Duodenal mucosa (tissue), 2 donors: ENCODE measurements around the gene CYSTM1.
"Not testable (repeated sequence)": the region's sequence is repeated elsewhere in the genome, so short reads cannot be mapped to it uniquely, and the experiment has no call there.

ENCODE experiments used
- H3K27ac ChIP-seq: one replicate; pipeline ENCODE4 v1.7.0; 2013; ENCODE audit warnings: low read depth, low read length
- H3K27me3 ChIP-seq, 2 donors: one replicate each; pipeline ENCODE4 v1.7.0; 2013; ENCODE audit warnings: low read length in 2 of 2, control low read depth in 1 of 2; ENCODE audit not compliant: insufficient read depth in 2 of 2, control insufficient read depth in 1 of 2
- H3K36me3 ChIP-seq, 2 donors: one replicate each; pipeline ENCODE4 v1.7.0; 2013; ENCODE audit warnings: low read length in 2 of 2, control low read depth in 1 of 2; ENCODE audit not compliant: insufficient read depth in 2 of 2, control insufficient read depth in 1 of 2
- H3K4me1 ChIP-seq, 2 donors: one replicate each; pipeline ENCODE4 v1.7.0; 2013; ENCODE audit warnings: low read length in 2 of 2, control low read depth in 1 of 2; ENCODE audit not compliant: insufficient read depth in 2 of 2, control insufficient read depth in 1 of 2
- H3K4me3 ChIP-seq, 2 donors: one replicate each; pipeline ENCODE4 v1.7.0; 2013; ENCODE audit warnings: low read length in 2 of 2, low read depth in 1 of 2
- H3K9ac ChIP-seq, 2 donors: one replicate each; pipeline ENCODE4 v1.7.0; 2013; ENCODE audit warnings: low read length in 2 of 2, low read depth in 1 of 2
- H3K9me3 ChIP-seq, 2 donors: one replicate each; pipeline ENCODE4 v1.7.0; 2013; ENCODE audit warnings: low read length in 2 of 2, control low read depth in 1 of 2; ENCODE audit not compliant: control insufficient read depth in 1 of 2

Gene CYSTM1

GRCh38 chr5:140148508-140148907 is 26.5 kb upstream of the CYSTM1 start:
- peaks cover 0 to 5% of the 10 kb centered on the region in 2 donors for H3K27me3 ChIP-seq
- H3K9ac ChIP-seq: no peak overlapping the region
- no peaks in the 10 kb centered on the region for H3K9me3 ChIP-seq
- H3K36me3 ChIP-seq: no peaks in the 10 kb centered on the region
- H3K4me3 ChIP-seq: no peak overlapping the region
- no peak overlapping the region for H3K27ac ChIP-seq
- H3K4me1 ChIP-seq: peaks cover 16 to 31% of the 10 kb centered on the region in 2 donors

- peaks cover 5 to 23% of the 10 kb centered on the region in 2 donors for H3K4me1 ChIP-seq
- H3K27ac ChIP-seq: no peak overlapping the region
- no peaks in the 10 kb centered on the region for H3K9me3 ChIP-seq
- no peaks in the 10 kb centered on the region for H3K36me3 ChIP-seq
- no peak overlapping the region for H3K4me3 ChIP-seq
- peaks cover 0 to 5% of the 10 kb centered on the region in 2 donors for H3K27me3 ChIP-seq
- H3K9ac ChIP-seq: no peak overlapping the region
Measured at GRCh38 chr5:140150201-140150600, 24.8 kb upstream of the CYSTM1 start.

GRCh38 chr5:140151144-140152021 is 23.6 kb upstream of the CYSTM1 start:
- Histone ChIP-seq H3K36me3 (no peaks in the 10 kb centered on the region), H3K9ac (no peak overlapping the region), H3K4me1 (peaks cover 0 to 14% of the 10 kb centered on the region in 2 donors), H3K4me3 (no peak overlapping the region), H3K27ac (no peak overlapping the region), H3K27me3 (peaks cover 0 to 2% of the 10 kb centered on the region in 2 donors), H3K9me3 (no peaks in the 10 kb centered on the region)

- no peak overlapping the region for H3K27ac ChIP-seq
- H3K4me3 ChIP-seq: no peak overlapping the region
- H3K27me3 ChIP-seq: no peaks in the 10 kb centered on the region
- H3K36me3 ChIP-seq: no peaks in the 10 kb centered on the region
- no peaks in the 10 kb centered on the region for H3K9me3 ChIP-seq
- H3K4me1 ChIP-seq: peaks cover 5 to 16% of the 10 kb centered on the region in 2 donors
- H3K9ac ChIP-seq: no peak overlapping the region
Measured at GRCh38 chr5:140152022-140152999, 22.7 kb upstream of the CYSTM1 start.

GRCh38 chr5:140153255-140153654 is 21.7 kb upstream of the CYSTM1 start:
- H3K9ac ChIP-seq: no peak overlapping the region
- H3K27ac ChIP-seq: no peak overlapping the region
- H3K4me3 ChIP-seq: no peak overlapping the region
- no peaks in the 10 kb centered on the region for H3K9me3 ChIP-seq
- no peaks in the 10 kb centered on the region for H3K27me3 ChIP-seq
- peaks cover 5 to 16% of the 10 kb centered on the region in 2 donors for H3K4me1 ChIP-seq
- H3K36me3 ChIP-seq: no peaks in the 10 kb centered on the region

- Histone ChIP-seq H3K36me3 (no peaks in the 10 kb centered on the region), H3K9ac (no peak overlapping the region), H3K4me3 (no peak overlapping the region), H3K27me3 (no peaks in the 10 kb centered on the region), H3K27ac (no peak overlapping the region), H3K9me3 (no peaks in the 10 kb centered on the region), H3K4me1 (peaks cover 5 to 16% of the 10 kb centered on the region in 2 donors)
Measured at GRCh38 chr5:140153905-140154304, 21.1 kb upstream of the CYSTM1 start.

- peaks cover 5 to 16% of the 10 kb centered on the region in 2 donors for H3K4me1 ChIP-seq
- H3K4me3 ChIP-seq, H3K9ac ChIP-seq, H3K27ac ChIP-seq, H3K9me3 ChIP-seq, H3K27me3 ChIP-seq, H3K36me3 ChIP-seq: not testable (repeated sequence)
Measured at GRCh38 chr5:140154710-140155381, 20.1 kb upstream of the CYSTM1 start.

GRCh38 chr5:140157032-140157781 is 17.8 kb upstream of the CYSTM1 start:
- H3K27ac ChIP-seq: no peak overlapping the region
- peak overlapping the region; percentile 29 to 38 for H3K9ac ChIP-seq
- H3K27me3 ChIP-seq: no peaks in the 10 kb centered on the region
- H3K4me3 ChIP-seq: peak overlapping the region; percentile 55 to 58
- H3K36me3 ChIP-seq: no peaks in the 10 kb centered on the region
- H3K4me1 ChIP-seq: peaks cover 5 to 11% of the 10 kb centered on the region in 2 donors
- H3K9me3 ChIP-seq: no peaks in the 10 kb centered on the region
